GM13976 (cell line): Measurements from ENCODE around the gene STARD8.

Experiments used
- DNase-seq: peaks from one replicate; pipeline ENCODE4 v3.0.0; 2012; ENCODE audit warnings: low spot score
- in situ Hi-C: fragments of 300-500 bp; cut with MboI; formaldehyde crosslinking; loops from one replicate; pipeline ENCODE4 v1.12.0; 2022; ENCODE audit warnings: low sequenced_read_pairs, mixed read lengths, inconsistent platforms; ENCODE audit not compliant: unreplicated experiment
- TF ChIP-seq, protein P1 (sequence below): IDR thresholded peaks from 2 replicates; pipeline ENCODE4 v1.5.1; 2012; ENCODE audit warnings: borderline replicate concordance, mild to moderate bottlenecking; ENCODE audit not compliant: insufficient read depth; ENCODE audit errors: extremely low read depth, missing control alignments, control extremely low read depth

The STARD8 gene

DNA sequence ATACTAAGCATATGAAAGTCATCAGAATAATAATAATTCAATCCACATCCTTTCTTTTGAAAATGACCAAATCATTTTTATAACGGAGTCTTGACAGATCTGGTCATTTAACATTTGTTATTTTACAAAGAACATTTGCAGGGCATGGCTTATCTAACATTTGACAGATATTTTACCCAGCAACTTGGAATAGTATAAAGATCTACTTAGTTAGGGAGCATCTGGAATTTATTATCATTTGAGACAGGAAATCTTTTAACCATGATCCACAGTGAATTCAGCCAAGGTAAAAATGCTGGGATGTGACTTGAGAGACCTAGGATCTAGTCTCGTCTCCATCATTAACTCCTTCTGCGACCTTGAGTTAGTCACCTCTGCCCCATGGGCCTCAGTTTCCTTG is 22.4 kb downstream of the STARD8 start:
- TF ChIP-seq, protein P1, sequence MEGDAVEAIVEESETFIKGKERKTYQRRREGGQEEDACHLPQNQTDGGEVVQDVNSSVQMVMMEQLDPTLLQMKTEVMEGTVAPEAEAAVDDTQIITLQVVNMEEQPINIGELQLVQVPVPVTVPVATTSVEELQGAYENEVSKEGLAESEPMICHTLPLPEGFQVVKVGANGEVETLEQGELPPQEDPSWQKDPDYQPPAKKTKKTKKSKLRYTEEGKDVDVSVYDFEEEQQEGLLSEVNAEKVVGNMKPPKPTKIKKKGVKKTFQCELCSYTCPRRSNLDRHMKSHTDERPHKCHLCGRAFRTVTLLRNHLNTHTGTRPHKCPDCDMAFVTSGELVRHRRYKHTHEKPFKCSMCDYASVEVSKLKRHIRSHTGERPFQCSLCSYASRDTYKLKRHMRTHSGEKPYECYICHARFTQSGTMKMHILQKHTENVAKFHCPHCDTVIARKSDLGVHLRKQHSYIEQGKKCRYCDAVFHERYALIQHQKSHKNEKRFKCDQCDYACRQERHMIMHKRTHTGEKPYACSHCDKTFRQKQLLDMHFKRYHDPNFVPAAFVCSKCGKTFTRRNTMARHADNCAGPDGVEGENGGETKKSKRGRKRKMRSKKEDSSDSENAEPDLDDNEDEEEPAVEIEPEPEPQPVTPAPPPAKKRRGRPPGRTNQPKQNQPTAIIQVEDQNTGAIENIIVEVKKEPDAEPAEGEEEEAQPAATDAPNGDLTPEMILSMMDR: no peak

DNA sequence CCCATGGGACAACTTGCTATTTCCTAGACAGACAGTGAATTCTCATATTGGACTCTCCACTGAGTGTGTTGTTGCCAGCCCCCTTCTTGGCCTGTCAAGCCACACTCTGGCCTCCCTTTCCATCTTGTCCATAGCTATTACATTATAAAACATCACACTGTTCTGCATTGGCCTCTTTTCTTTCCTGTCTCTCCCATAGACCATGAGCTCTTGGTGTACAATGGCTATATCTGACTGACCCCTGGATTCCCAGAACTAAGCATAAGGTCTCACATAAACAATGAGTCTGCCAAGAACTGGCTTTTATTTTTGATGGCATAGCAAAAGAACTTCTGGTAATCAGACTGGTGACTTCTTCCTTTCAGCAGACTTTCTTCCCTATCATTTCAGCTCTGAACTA is 23.8 kb downstream of the STARD8 start:
- DNase-seq: no peak
- in situ Hi-C loops: no loop called here
- TF ChIP-seq, protein P1: no peak

More for the DNA sequence above, 22.4 kb downstream of the STARD8 start:
- DNase-seq: no peak
- in situ Hi-C loops: no loop called here

DNA sequence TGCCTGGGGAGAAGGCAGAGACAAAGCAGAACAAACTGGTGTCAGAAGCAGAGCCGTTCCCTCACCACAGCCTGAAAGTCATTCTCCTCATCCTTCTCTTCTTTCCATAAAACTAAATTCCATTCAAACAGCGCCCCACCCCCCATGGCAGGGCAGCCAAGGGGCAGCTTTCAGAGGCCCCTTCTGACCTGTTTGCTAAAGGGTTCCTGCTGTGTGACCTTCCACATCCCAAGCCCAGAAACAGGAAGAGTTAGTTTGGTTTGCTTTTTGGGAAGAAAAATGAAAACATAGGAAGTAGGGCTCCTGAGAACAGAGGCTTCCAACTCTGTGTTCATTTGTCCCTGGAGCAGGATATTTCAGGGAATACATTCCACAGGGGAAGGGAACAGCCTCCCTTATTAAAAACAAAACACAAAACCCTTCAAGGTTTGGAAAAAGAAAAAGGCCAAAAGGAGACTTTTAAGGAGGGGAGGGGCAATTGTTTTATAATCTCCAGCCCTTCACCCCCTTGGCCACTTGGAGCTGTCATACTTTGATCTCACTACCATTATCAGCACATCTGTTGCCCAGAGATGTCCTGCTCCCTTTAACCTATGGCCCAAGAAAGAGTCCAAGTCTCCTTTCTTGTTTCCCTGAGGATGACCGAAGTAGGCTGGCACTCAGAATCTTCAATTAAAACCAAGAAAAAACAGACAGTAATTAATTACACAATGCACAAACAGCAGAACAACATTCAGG is 25.3 kb downstream of the STARD8 start:
- in situ Hi-C loops: no loop called here
- no peak for DNase-seq
- TF ChIP-seq, protein P1: no peak

DNA sequence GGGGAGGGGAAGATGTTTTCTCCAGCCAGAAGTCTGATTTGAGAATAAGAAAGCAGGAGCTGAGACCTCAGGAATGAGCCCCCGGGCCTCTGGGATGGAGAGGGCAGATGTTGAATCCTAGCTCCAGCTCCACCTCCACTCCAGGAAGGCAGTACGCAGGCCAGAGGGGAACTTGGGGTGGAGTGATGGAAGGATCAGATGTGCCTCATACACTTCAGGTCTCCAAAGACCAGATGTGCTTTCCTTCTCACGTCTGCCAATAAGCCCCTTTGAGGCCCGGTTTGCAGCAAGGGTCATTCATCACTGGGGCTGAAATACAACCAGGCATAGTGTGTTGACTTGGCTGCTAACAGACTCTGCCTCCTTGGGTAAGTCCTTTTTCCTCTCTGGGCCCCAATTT is 28.1 kb downstream of the STARD8 start:
- DNase-seq: no peak
- in situ Hi-C loops: no loop called here
- TF ChIP-seq, protein P1: no peak

DNA sequence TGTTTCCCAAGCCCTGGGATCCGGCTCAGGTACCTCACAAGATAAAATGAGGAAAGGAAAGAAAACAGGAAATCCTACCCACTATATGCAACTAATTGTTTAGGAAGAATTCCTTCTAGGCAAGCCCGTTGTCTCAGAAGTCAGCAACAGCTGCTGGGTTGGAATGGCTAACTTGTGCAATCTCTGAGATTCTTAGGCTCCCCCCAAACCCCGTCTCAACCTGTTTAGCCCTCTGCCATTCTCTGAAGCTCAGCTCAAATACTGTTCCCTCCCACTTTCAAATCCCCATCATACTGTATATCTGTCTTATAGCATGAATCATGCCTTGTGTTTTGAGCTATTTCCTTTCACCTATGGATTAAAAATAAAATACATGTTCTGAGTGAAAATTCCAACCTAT is 28.9 kb downstream of the STARD8 start:
- in situ Hi-C loops: no loop called here
- no peak for DNase-seq
- TF ChIP-seq, protein P1: no peak

DNA sequence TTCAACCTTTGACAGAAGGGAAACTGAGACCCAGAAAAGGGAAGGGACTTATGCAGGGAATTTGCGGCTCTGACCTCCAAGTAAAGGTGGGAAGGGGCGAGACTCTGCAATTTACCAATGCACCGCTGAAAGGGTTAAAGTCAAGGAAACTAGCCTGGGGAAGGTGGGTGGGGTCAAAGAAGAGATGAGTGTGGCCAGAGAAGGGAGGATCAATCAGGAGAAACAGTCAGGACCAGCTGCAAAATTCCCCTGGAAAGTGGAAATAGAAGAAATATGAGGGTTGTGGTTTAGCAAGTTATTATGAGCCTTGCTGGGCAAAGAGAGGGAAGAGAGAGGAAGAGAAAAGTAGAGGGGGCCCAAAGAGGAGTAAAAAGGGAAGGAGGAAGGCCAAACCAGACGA is 30.5 kb downstream of the STARD8 start:
- TF ChIP-seq, protein P1: no peak
- in situ Hi-C loops: no loop called here
- no peak for DNase-seq
